H9 (cell line): Measurements from ENCODE around the gene NXN. TPM values are rescaled to one million over a fixed set of nuclear protein-coding genes. Genes with fewer than 3 reads are reported as not detected.

Experiments
- DNase-seq: peaks from one replicate; pipeline ENCODE4 v3.0.0-alpha.2; 2017
- H2AFZ ChIP-seq: one replicate; pipeline ENCODE4 v1.6.1; 2013; ENCODE audit warnings: mild to moderate bottlenecking, low read length, control low read depth, moderate library complexity
- H2AK5ac ChIP-seq: 2 replicates; pipeline ENCODE4 v1.6.1; 2013; ENCODE audit warnings: low read length, control low read depth, mixed read lengths; ENCODE audit not compliant: insufficient read length
- H2BK120ac ChIP-seq: one replicate; pipeline ENCODE4 v1.6.1; 2013; ENCODE audit warnings: low read depth, mild to moderate bottlenecking, low read length, control low read depth, inconsistent platforms; ENCODE audit not compliant: poor library complexity, severe bottlenecking
- H2BK12ac ChIP-seq: 2 replicates; pipeline ENCODE4 v1.6.1; 2013; ENCODE audit warnings: low read length, control low read depth, mixed read lengths, low read depth; ENCODE audit not compliant: insufficient read length
- H2BK15ac ChIP-seq: 2 replicates; pipeline ENCODE4 v1.6.1; 2013; ENCODE audit warnings: low read depth, low read length, control low read depth
- H2BK20ac ChIP-seq: one replicate; pipeline ENCODE4 v1.6.1; 2013; ENCODE audit warnings: low read depth, mild to moderate bottlenecking, low read length, control low read depth, inconsistent platforms; ENCODE audit not compliant: poor library complexity, severe bottlenecking
- H2BK5ac ChIP-seq: 2 replicates; pipeline ENCODE4 v1.6.1; 2013; ENCODE audit warnings: low read length, control low read depth, mixed read lengths; ENCODE audit not compliant: insufficient read length
- H3K14ac ChIP-seq: 2 replicates; pipeline ENCODE4 v1.6.1; 2013; ENCODE audit warnings: low read length, control low read depth; ENCODE audit not compliant: insufficient read depth
- H3K18ac ChIP-seq: 2 replicates; pipeline ENCODE4 v1.6.1; 2013; ENCODE audit warnings: low read depth, mild to moderate bottlenecking, mixed read lengths, low read length, control low read depth; ENCODE audit not compliant: insufficient read length
- H3K23ac ChIP-seq: 2 replicates; pipeline ENCODE4 v1.6.1; 2013; ENCODE audit warnings: low read length, control low read depth, mixed read lengths, low read depth; ENCODE audit not compliant: insufficient read length
- H3K23me2 ChIP-seq: 2 replicates; pipeline ENCODE4 v1.6.1; 2013; ENCODE audit warnings: low read depth, mild to moderate bottlenecking, mixed read lengths, low read length, control low read depth; ENCODE audit not compliant: insufficient read length, poor library complexity, severe bottlenecking
- H3K27ac ChIP-seq: 2 replicates; pipeline ENCODE4 v1.5.1; 2013; ENCODE audit warnings: low read length, control low read depth, mixed read lengths, low read depth; ENCODE audit not compliant: insufficient read length
- H3K27me3 ChIP-seq: 2 replicates; pipeline ENCODE4 v1.6.1; 2013; ENCODE audit warnings: low read length, control low read depth, inconsistent platforms; ENCODE audit not compliant: insufficient read depth
- H3K4ac ChIP-seq: 2 replicates; pipeline ENCODE4 v1.6.1; 2013; ENCODE audit warnings: low read depth, mild to moderate bottlenecking, control low read depth, inconsistent platforms, low read length, moderate library complexity
- H3K4me1 ChIP-seq: 2 replicates; pipeline ENCODE4 v1.6.1; 2013; ENCODE audit warnings: low read length, control low read depth, inconsistent platforms; ENCODE audit not compliant: insufficient read depth
- H3K4me2 ChIP-seq: 2 replicates; pipeline ENCODE4 v1.6.1; 2013; ENCODE audit warnings: low read length, control low read depth, mixed read lengths; ENCODE audit not compliant: insufficient read length, insufficient read depth
- H3K56ac ChIP-seq: 2 replicates; pipeline ENCODE4 v1.6.1; 2013; ENCODE audit warnings: low read depth, mild to moderate bottlenecking, mixed read lengths, low read length, control low read depth; ENCODE audit not compliant: insufficient read length
- H3K79me1 ChIP-seq: 2 replicates; pipeline ENCODE4 v1.6.1; 2013; ENCODE audit warnings: low read depth, mild to moderate bottlenecking, moderate library complexity, low read length, control low read depth, inconsistent platforms; ENCODE audit not compliant: insufficient read depth, poor library complexity, severe bottlenecking
- H3K79me2 ChIP-seq: 2 replicates; pipeline ENCODE4 v1.6.1; 2013; ENCODE audit warnings: low read length, control low read depth, inconsistent platforms; ENCODE audit not compliant: insufficient read depth
- H3K9ac ChIP-seq: 2 replicates; pipeline ENCODE4 v1.6.1; 2013; ENCODE audit warnings: low read length, control low read depth, mixed read lengths; ENCODE audit not compliant: insufficient read length; ENCODE audit errors: extremely low read depth
- H3K9me3 ChIP-seq: one replicate; pipeline ENCODE4 v1.6.1; 2013; ENCODE audit warnings: low read depth, low read length, inconsistent platforms; ENCODE audit not compliant: control insufficient read depth
- H3T11ph ChIP-seq: one replicate; pipeline ENCODE4 v1.6.1; 2013; ENCODE audit warnings: mild to moderate bottlenecking, low read length, control low read depth, inconsistent platforms
- H4K20me1 ChIP-seq: one replicate; pipeline ENCODE4 v1.6.1; 2013; ENCODE audit not compliant: control insufficient read depth, insufficient read length, insufficient read depth
- H4K5ac ChIP-seq: 2 replicates; pipeline ENCODE4 v1.6.1; 2013; ENCODE audit warnings: low read depth, mild to moderate bottlenecking, mixed read lengths, low read length, control low read depth; ENCODE audit not compliant: insufficient read length
- H4K8ac ChIP-seq: replicated peaks from 2 replicates; pipeline ENCODE4 v1.6.1; 2013; ENCODE audit warnings: low read length, control low read depth, mixed read lengths, low read depth; ENCODE audit not compliant: insufficient read length
- H4K91ac ChIP-seq: 2 replicates; pipeline ENCODE4 v1.6.1; 2013; ENCODE audit warnings: low read depth, mild to moderate bottlenecking, moderate library complexity, mixed read lengths, low read length, control low read depth; ENCODE audit not compliant: insufficient read length
- H3K27ac Mint-ChIP-seq, 3 experiments: 2 replicates in 2 of 3; 3 replicates in 1 of 3; pipeline ENCODE4 v1.8.0; 2020 to 2021; ENCODE audit warnings: mixed read lengths in 3 of 3, mild to moderate bottlenecking in 1 of 3, moderate library complexity in 1 of 3
- H3K27me3 Mint-ChIP-seq: 2 replicates; pipeline ENCODE4 v1.8.0; 2021; ENCODE audit warnings: low read depth, mild to moderate bottlenecking, moderate library complexity, mixed read lengths
- H3K36me3 Mint-ChIP-seq, 3 experiments: 2 replicates in 2 of 3; 3 replicates in 1 of 3; pipeline ENCODE4 v1.8.0; 2020 to 2021; ENCODE audit warnings: low read depth in 3 of 3, mixed read lengths in 3 of 3; ENCODE audit not compliant: insufficient read depth in 1 of 3
- H3K4me1 Mint-ChIP-seq, 2 experiments: 2 replicates each; pipeline ENCODE4 v1.8.0; 2020; ENCODE audit warnings: mixed read lengths in 2 of 2
- H3K4me3 Mint-ChIP-seq, 2 experiments: 2 replicates in 1 of 2; 3 replicates in 1 of 2; pipeline ENCODE4 v1.8.0; 2020 to 2021; ENCODE audit warnings: mild to moderate bottlenecking in 2 of 2, mixed read lengths in 2 of 2, moderate library complexity in 1 of 2
- H3K9me3 Mint-ChIP-seq, 2 experiments: 2 replicates in 1 of 2; 3 replicates in 1 of 2; pipeline ENCODE4 v1.8.0; 2020; ENCODE audit warnings: mild to moderate bottlenecking in 2 of 2, mixed read lengths in 2 of 2, moderate library complexity in 1 of 2
- CTCF ChIP-seq: fragments of 200-600 bp; sonication (generic); conservative IDR thresholded peaks from 3 replicates; pipeline ENCODE4 v1.8.0; 2021; ENCODE audit warnings: antibody characterized with exemption, mild to moderate bottlenecking
- whole genome bisulfite sequencing: extraction: QIAGEN DNeasy Blood & Tissue Kit; methylation state at CpG from one replicate; pipeline ENCODE4 v1.1.7; 2013; ENCODE audit warnings: missing lambda C conversion rate, low lambda C conversion rate, mixed read lengths; ENCODE audit not compliant: insufficient read length; ENCODE audit errors: extremely low coverage; 5-methylcytosine and 5-hydroxymethylcytosine counted together
- total RNA-seq: library from RNA; stranded (reverse); gene quantifications from 2 replicates; pipeline ENCODE4 v1.2.1, GENCODE V29; 2021

The NXN gene
- total RNA-seq, 1 experiment from 2014 or later, result 93.6 TPM

- Histone ChIP-seq H3K4me1 (no peaks in the 10 kb centered on the region), H2BK15ac (no peak overlapping the region), H3K9ac (no peak overlapping the region), H3K23ac (no peak overlapping the region), H2BK20ac (no peak overlapping the region), H2BK5ac (no peak overlapping the region), H4K20me1 (no peaks in the 10 kb centered on the region), H4K8ac (no peak overlapping the region), H4K5ac (no peak overlapping the region), H3K23me2 (no peaks in the 10 kb centered on the region), H3K56ac (no peak overlapping the region), H4K91ac (no peak overlapping the region), H2BK120ac (no peak overlapping the region), H3K27ac (no peak overlapping the region), H3K9me3 (no peaks in the 10 kb centered on the region), H3T11ph (no peak overlapping the region), H3K79me2 (no peaks in the 10 kb centered on the region), H2AFZ (no peak overlapping the region), H3K4me2 (no peak overlapping the region), H3K18ac (no peak overlapping the region), H3K27me3 (no peaks in the 10 kb centered on the region), H2AK5ac (no peak overlapping the region), H3K79me1 (peaks cover 5% of the 10 kb centered on the region), H3K14ac (no peak overlapping the region), H2BK12ac (no peak overlapping the region), H3K4ac (no peak overlapping the region)
- no peak for DNase-seq
- TF ChIP-seq CTCF, result no peak
- Mint-ChIP-seq H3K9me3 (no peaks in the 10 kb centered on the region; a peak in 1 of 5 replicates), H3K4me3 (no peak overlapping the region), H3K27me3 (no peaks in the 10 kb centered on the region; the same call in 1 of the 2 replicates), H3K36me3 (peaks cover 49 to 90% (median 88%) of the 10 kb centered on the region in 3 experiments; a peak in 6 of 7 replicates), H3K27ac (no peak overlapping the region), H3K4me1 (peaks cover 0 to 3% of the 10 kb centered on the region in 2 experiments; a peak in 1 of 4 replicates)
- no CpG with 5 or more reads among the region's 5 CpGs for WGBS
These were observed 206.6 kb downstream of the NXN start for GRCh38 chr17:773016-773415.
